ENCODE measurements around the gene APBA2. TPM values are rescaled to one million over a fixed set of nuclear protein-coding genes. Genes with fewer than 3 reads are reported as not detected.

Gene APBA2
- total RNA-seq, 1 donor from 2014 or later, result 30.0 TPM

GRCh38 chr15:28909958-28910500, 24.3 kb downstream of the APBA2 start:
- no peak for TF ChIP-seq CTCF (conservative IDR thresholded peaks at IDR 0.05; ENCODE audit: low read depth, low read length)
- H3K4me3 ChIP-seq (ENCODE audit: low read depth, low read length), result no peak overlapping the region
- DNase-seq (ENCODE audit: low read depth), result no peak

DNA sequence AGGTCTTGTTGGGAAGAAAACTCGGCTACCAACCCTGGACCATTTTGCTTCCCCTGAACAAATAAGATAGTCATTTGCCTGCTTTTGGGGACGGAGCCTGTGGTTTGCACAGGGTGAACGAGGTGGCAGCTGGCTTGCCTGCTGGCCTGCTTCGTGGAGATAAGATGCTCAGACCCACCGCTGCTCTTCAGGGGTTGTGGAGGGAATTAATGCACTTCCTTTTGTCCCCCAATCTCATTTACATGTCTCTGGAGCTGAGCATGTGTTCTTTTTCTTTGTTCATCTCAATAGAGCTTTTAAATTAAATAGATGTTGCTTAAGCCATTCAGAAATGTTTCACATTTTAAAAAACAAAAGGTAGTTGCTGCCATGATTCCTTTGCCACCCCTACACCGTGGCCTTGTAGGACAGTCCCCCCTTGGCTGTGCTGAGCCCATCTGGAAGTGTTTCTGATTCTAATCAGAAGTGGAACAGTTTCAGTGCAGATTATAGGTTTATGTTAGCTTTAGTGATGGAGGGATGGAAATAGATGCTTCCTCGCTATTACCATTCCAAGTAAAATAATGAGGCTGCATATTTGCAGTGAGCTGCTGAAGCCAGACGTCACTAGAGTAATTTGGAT, 25.6 kb downstream of the APBA2 start:
- DNase-seq (ENCODE audit: low read depth), result no peak
- H3K4me3 ChIP-seq (ENCODE audit: low read depth, low read length), result no peak overlapping the region
- no peak for TF ChIP-seq CTCF (conservative IDR thresholded peaks at IDR 0.05; ENCODE audit: low read depth, low read length)

DNA sequence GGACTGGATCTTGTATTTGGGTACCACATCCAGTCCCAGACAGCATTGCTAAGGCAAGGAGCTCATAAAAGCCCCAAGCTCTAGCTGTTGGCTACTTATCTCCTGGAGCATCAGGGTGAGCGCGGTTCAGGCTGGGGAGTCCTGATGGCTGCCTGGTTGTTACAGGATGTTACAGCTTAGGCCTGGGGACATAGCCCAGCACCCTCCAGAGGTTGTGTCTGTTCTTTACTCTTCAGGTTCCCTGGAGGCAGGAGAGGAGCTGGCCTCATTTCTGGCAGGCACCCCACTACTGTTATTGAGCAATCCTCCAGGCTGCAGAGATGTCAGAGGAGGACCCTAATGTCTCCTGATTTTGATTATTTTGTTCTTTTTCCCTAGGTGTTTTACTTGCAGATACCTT, 26.6 kb downstream of the APBA2 start:
- no peak overlapping the region for H3K4me3 ChIP-seq (ENCODE audit: low read depth, low read length)
- no peak for DNase-seq (ENCODE audit: low read depth)
- TF ChIP-seq CTCF (conservative IDR thresholded peaks at IDR 0.05; ENCODE audit: low read depth, low read length), result no peak

- no peak for DNase-seq (ENCODE audit: low read depth)
- no peak overlapping the region for H3K4me3 ChIP-seq (ENCODE audit: low read depth, low read length)
- TF ChIP-seq CTCF (conservative IDR thresholded peaks at IDR 0.05; ENCODE audit: low read depth, low read length), result peak; percentile 43
Measured at GRCh38 chr15:28913171-28913765, 27.5 kb downstream of the APBA2 start.

- DNase-seq (ENCODE audit: low read depth), result no peak
- TF ChIP-seq CTCF (conservative IDR thresholded peaks at IDR 0.05; ENCODE audit: low read depth, low read length), result no peak
- H3K4me3 ChIP-seq (ENCODE audit: low read depth, low read length), result no peak overlapping the region
Measured at GRCh38 chr15:28914046-28914445, 28.3 kb downstream of the APBA2 start.

- DNase-seq (ENCODE audit: low read depth), result no peak
Measured at GRCh38 chr15:28914483-28915023, 28.8 kb downstream of the APBA2 start.

More at GRCh38 chr15:28914483-28915023, 28.8 kb downstream of the APBA2 start:
- no peak overlapping the region for H3K4me3 ChIP-seq (ENCODE audit: low read depth, low read length)
- TF ChIP-seq CTCF (conservative IDR thresholded peaks at IDR 0.05; ENCODE audit: low read depth, low read length), result no peak
